NCI-H1436 (cell line): ENCODE measurements around the gene WASHC4.
"Not testable (repeated sequence)": the region's sequence is repeated elsewhere in the genome, so short reads cannot be mapped to it uniquely, and the experiment has no call there.

Source experiments
- DNase-seq: peaks from one replicate; lab custom pipeline; 2025; lab: John Stamatoyannopoulos, UW

The WASHC4 gene

GRCh38 chr12:105164068-105164467 lies 56.5 kb downstream of the WASHC4 start:
- DNase-seq, result no peak

- no peak for DNase-seq
These were observed 59.2 kb downstream of the WASHC4 start for GRCh38 chr12:105166736-105167135.

- DNase-seq, result no peak
These were observed 59.8 kb downstream of the WASHC4 start for GRCh38 chr12:105167346-105167745.

- no peak for DNase-seq
These were observed 60.5 kb downstream of the WASHC4 start for GRCh38 chr12:105168006-105168405.

- no peak for DNase-seq
These were observed 62.6 kb downstream of the WASHC4 start for GRCh38 chr12:105170139-105170538.

GRCh38 chr12:105171691-105172436 lies 64.3 kb downstream of the WASHC4 start:
- no peak for DNase-seq

GRCh38 chr12:105175397-105175990 lies 68.0 kb downstream of the WASHC4 start:
- DNase-seq, result no peak

GRCh38 chr12:105177208-105177607 lies 69.7 kb downstream of the WASHC4 start:
- no peak for DNase-seq

GRCh38 chr12:105179114-105179513 lies 71.6 kb downstream of the WASHC4 start:
- DNase-seq, result not testable (repeated sequence)

GRCh38 chr12:105183406-105183805 lies 75.9 kb downstream of the WASHC4 start:
- not testable (repeated sequence) for DNase-seq

- not testable (repeated sequence) for DNase-seq
These were observed 76.4 kb downstream of the WASHC4 start for GRCh38 chr12:105183976-105184375.

- DNase-seq, result no peak
These were observed 81.8 kb downstream of the WASHC4 start for GRCh38 chr12:105189293-105189692.

- DNase-seq, result no peak
These were observed 83.0 kb downstream of the WASHC4 start for GRCh38 chr12:105190530-105190929.

GRCh38 chr12:105192624-105193225 lies 85.2 kb downstream of the WASHC4 start:
- no peak for DNase-seq

GRCh38 chr12:105194947-105195346 lies 87.4 kb downstream of the WASHC4 start:
- DNase-seq, result no peak

GRCh38 chr12:105196090-105196489 lies 88.6 kb downstream of the WASHC4 start:
- DNase-seq, result no peak

- DNase-seq, result no peak
These were observed 91.4 kb downstream of the WASHC4 start for GRCh38 chr12:105198961-105199360.

GRCh38 chr12:105200385-105200784 lies 92.9 kb downstream of the WASHC4 start:
- DNase-seq, result no peak

- no peak for DNase-seq
These were observed 93.8 kb downstream of the WASHC4 start for GRCh38 chr12:105201299-105201698.

- no peak for DNase-seq
These were observed 94.7 kb downstream of the WASHC4 start for GRCh38 chr12:105202202-105202601.

GRCh38 chr12:105204127-105204526 lies 96.6 kb downstream of the WASHC4 start:
- DNase-seq, result no peak

- DNase-seq, result no peak
These were observed 97.4 kb downstream of the WASHC4 start for GRCh38 chr12:105204916-105205315.

GRCh38 chr12:105205322-105206048 lies 98.0 kb downstream of the WASHC4 start:
- no peak for DNase-seq
